MM.1S (cell line): Measurements from ENCODE around the gene TIMMDC1.
A peak's percentile ranks its signal among the peaks of the same experiment; 100 is the strongest.

Experiments used
- DNase-seq: peaks from one replicate; pipeline ENCODE4 v3.0.0-alpha.2; 2015
- H2AFZ ChIP-seq: fragments of 300-600 bp; sonication (generic); 2 replicates; pipeline ENCODE4 v1.6.0; 2016; ENCODE audit warnings: antibody characterized with exemption, low read length
- H3F3A ChIP-seq: fragments of 300-600 bp; sonication (generic); 2 replicates; pipeline ENCODE4 v1.6.1; 2016; ENCODE audit warnings: mild to moderate bottlenecking, antibody characterized with exemption, low read length, moderate library complexity, mixed read lengths; ENCODE audit not compliant: insufficient read depth
- H3K27ac ChIP-seq: fragments of 300-600 bp; sonication (generic); 2 replicates; pipeline ENCODE4 v1.5.1; 2016; ENCODE audit warnings: mild to moderate bottlenecking, low read length
- H3K27me3 ChIP-seq: fragments of 300-600 bp; sonication (generic); replicated peaks from 2 replicates; pipeline ENCODE4 v1.6.0; 2016; ENCODE audit warnings: low read length; ENCODE audit not compliant: insufficient read depth
- H3K36me3 ChIP-seq: fragments of 300-600 bp; sonication (generic); replicated peaks from 2 replicates; pipeline ENCODE4 v1.6.1; 2016; ENCODE audit warnings: mild to moderate bottlenecking, low read length, mixed read lengths; ENCODE audit not compliant: insufficient read depth
- H3K4me1 ChIP-seq: fragments of 300-600 bp; sonication (generic); 2 replicates; pipeline ENCODE4 v1.6.1; 2016; ENCODE audit warnings: low read length, mixed read lengths
- H3K4me2 ChIP-seq: fragments of 300-600 bp; sonication (generic); 2 replicates; pipeline ENCODE4 v1.6.0; 2016; ENCODE audit warnings: low read depth, low read length
- H3K4me3 ChIP-seq: fragments of 300-600 bp; sonication (generic); 2 replicates; pipeline ENCODE4 v1.5.1; 2016; ENCODE audit warnings: low read length, mixed read lengths
- H3K79me2 ChIP-seq: fragments of 300-600 bp; sonication (generic); 2 replicates; pipeline ENCODE4 v1.6.1; 2016; ENCODE audit warnings: mixed run types, low read length, mixed read lengths
- H3K9ac ChIP-seq: fragments of 300-600 bp; sonication (generic); 2 replicates; pipeline ENCODE4 v1.6.1; 2016; ENCODE audit warnings: low read length, mixed read lengths
- H3K9me2 ChIP-seq: fragments of 300-600 bp; sonication (generic); replicated peaks from 2 replicates; pipeline ENCODE4 v1.6.1; 2016; ENCODE audit warnings: mild to moderate bottlenecking, low read length, mixed read lengths; ENCODE audit not compliant: insufficient read depth
- H3K9me3 ChIP-seq: fragments of 300-600 bp; sonication (generic); replicated peaks from 2 replicates; pipeline ENCODE4 v1.6.1; 2016; ENCODE audit warnings: mild to moderate bottlenecking, low read length, mixed read lengths; ENCODE audit not compliant: insufficient read depth
- H4K20me1 ChIP-seq: fragments of 300-600 bp; sonication (generic); 2 replicates; pipeline ENCODE4 v1.6.1; 2016; ENCODE audit warnings: mild to moderate bottlenecking, low read length, moderate library complexity, mixed read lengths; ENCODE audit not compliant: insufficient read depth
- EZH2 ChIP-seq: fragments of 300-600 bp; sonication (generic); optimal IDR thresholded peaks from 2 replicates; pipeline ENCODE3; 2017; ENCODE audit warnings: low read depth, mild to moderate bottlenecking, antibody characterized with exemption, low read length, mixed read lengths
- EZH2phosphoT487 ChIP-seq: fragments of 300-600 bp; sonication (generic); IDR thresholded peaks from 2 replicates; pipeline ENCODE4 v1.6.1; 2018; ENCODE audit warnings: antibody characterized with exemption, low read length
- TF ChIP-seq, protein P1 (sequence below): fragments of 300-600 bp; sonication (generic); IDR thresholded peaks from 2 replicates; pipeline ENCODE4 v1.5.1; 2016; ENCODE audit warnings: antibody characterized with exemption, low read length, mixed read lengths

Gene TIMMDC1

DNA sequence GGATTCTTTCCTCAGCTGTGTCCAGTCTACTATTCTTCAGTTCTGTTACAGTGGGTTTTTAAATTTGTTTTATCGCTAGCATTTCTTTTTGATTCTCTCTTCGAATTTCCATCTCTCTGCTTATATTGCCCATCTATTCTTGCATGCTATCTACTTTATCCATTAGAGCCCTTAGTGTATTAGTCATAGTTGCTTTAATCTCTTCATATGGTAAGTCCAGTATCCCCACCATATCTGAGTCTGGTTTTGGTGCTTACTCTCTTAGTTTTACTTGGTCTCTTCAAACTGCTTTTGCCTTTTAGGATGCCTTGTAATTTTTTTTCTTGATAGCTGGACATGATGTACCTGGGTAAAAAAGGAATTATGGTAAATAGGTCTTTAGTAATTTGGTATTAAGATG lies 9.1 kb downstream of the TIMMDC1 start:
- Histone ChIP-seq H3K36me3 (0 out of 2 replicates have a peak, but pooled peaks cover 3% of the 10 kb centered on the region), H3K79me2 (no peaks in the 10 kb centered on the region), H3K9me3 (no peaks in the 10 kb centered on the region), H3K27ac (peak overlapping the region; percentile 50; the same call in 1 of the 2 replicates), H3K9ac (no peak overlapping the region), H3F3A (peaks cover 6% of the 10 kb centered on the region; the same call in 1 of the 2 replicates), H3K4me2 (peak overlapping the region; percentile 33; the same call in 1 of the 2 replicates), H3K4me3 (no peak overlapping the region), H3K9me2 (no peaks in the 10 kb centered on the region), H3K4me1 (peaks cover 15% of the 10 kb centered on the region), H4K20me1 (no peaks in the 10 kb centered on the region), H2AFZ (no peak overlapping the region), H3K27me3 (no peaks in the 10 kb centered on the region)
- TF ChIP-seq, protein P1, sequence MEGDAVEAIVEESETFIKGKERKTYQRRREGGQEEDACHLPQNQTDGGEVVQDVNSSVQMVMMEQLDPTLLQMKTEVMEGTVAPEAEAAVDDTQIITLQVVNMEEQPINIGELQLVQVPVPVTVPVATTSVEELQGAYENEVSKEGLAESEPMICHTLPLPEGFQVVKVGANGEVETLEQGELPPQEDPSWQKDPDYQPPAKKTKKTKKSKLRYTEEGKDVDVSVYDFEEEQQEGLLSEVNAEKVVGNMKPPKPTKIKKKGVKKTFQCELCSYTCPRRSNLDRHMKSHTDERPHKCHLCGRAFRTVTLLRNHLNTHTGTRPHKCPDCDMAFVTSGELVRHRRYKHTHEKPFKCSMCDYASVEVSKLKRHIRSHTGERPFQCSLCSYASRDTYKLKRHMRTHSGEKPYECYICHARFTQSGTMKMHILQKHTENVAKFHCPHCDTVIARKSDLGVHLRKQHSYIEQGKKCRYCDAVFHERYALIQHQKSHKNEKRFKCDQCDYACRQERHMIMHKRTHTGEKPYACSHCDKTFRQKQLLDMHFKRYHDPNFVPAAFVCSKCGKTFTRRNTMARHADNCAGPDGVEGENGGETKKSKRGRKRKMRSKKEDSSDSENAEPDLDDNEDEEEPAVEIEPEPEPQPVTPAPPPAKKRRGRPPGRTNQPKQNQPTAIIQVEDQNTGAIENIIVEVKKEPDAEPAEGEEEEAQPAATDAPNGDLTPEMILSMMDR: no peak
- no peak for TF ChIP-seq EZH2phosphoT487
- TF ChIP-seq EZH2: no peak
- DNase-seq: no peak

DNA sequence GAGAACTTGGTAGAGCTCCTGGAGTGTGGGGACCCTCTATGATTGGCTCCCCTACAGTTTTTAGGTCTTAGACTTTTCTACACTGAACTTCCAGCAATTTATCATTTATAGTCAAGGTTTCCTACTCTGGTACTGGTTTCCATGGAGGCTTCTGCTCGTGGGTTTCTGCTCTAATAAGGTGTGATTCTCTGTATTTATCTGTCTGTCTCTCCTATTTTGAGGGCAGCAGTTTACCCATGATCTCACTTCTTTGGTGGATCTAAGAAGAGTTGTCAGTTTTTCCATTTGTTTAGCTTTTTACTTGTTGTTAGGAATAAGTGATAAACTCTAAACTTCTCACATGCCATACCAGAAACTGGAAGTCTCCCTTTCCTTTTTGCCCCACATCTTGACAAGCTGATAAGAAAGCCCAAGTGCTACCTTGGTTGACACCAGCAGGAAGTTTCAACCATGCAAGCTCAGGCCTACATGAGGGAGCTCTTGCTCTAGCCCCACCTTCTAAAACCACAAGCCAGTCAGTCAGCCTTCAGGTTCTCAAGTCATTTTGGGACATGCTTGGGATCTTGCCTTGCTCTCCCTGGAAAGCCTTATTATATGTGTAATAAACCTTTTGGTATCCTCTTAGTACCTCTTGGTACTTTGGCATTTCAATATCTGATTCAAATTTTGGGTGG lies 10.0 kb downstream of the TIMMDC1 start:
- Histone ChIP-seq H2AFZ (no peak overlapping the region), H3K27me3 (no peaks in the 10 kb centered on the region), H3K4me1 (peaks cover 15% of the 10 kb centered on the region), H3K79me2 (no peaks in the 10 kb centered on the region), H4K20me1 (no peaks in the 10 kb centered on the region), H3F3A (peaks cover 6% of the 10 kb centered on the region; the same call in 1 of the 2 replicates), H3K9me3 (no peaks in the 10 kb centered on the region), H3K27ac (peak overlapping the region; percentile 50; the same call in 1 of the 2 replicates), H3K4me2 (peak overlapping the region; percentile 33; the same call in 1 of the 2 replicates), H3K9ac (peak overlapping the region; percentile 1; the same call in 1 of the 2 replicates), H3K9me2 (no peaks in the 10 kb centered on the region), H3K4me3 (no peak overlapping the region), H3K36me3 (0 out of 2 replicates have a peak, but pooled peaks cover 3% of the 10 kb centered on the region)
- peak; percentile 73 for DNase-seq
- TF ChIP-seq, protein P1: no peak
- TF ChIP-seq EZH2 (no peak), EZH2phosphoT487 (no peak)

DNA sequence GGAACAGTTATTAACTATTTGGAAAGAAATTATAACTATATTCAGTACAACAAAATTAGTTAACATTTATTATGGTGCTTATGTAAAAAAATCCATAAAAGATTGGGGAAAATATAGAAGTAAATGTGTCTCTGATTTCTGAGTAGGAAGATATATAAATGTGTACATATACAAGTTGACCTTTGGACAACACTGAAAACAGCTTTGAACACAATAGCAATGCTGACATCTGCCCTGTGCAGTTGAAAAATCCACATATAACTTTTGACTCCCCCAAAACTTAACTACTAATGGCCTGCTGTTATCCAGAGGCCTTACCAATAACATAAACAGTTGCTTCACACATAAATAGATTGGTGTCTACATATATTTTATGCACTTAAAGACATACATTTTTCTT lies 12.3 kb downstream of the TIMMDC1 start:
- Histone ChIP-seq H3K9me2 (no peaks in the 10 kb centered on the region), H3K9ac (no peak overlapping the region), H4K20me1 (no peaks in the 10 kb centered on the region), H3K4me3 (no peak overlapping the region), H3K27ac (no peak overlapping the region), H3K79me2 (no peaks in the 10 kb centered on the region), H3K36me3 (0 out of 2 replicates have a peak, but pooled peaks cover 10% of the 10 kb centered on the region), H3K4me1 (peaks cover 15% of the 10 kb centered on the region), H3K4me2 (no peak overlapping the region), H3K27me3 (no peaks in the 10 kb centered on the region), H3K9me3 (no peaks in the 10 kb centered on the region), H3F3A (peaks cover 6% of the 10 kb centered on the region; the same call in 1 of the 2 replicates), H2AFZ (no peak overlapping the region)
- TF ChIP-seq EZH2phosphoT487: no peak
- TF ChIP-seq, protein P1: no peak
- TF ChIP-seq EZH2: no peak
- DNase-seq: no peak
